Brain microvascular endothelial cell (primary cell): ENCODE measurements around the gene ANKIB1.
A peak's percentile ranks its signal among the peaks of the same experiment; 100 is the strongest.

Source experiments
- DNase-seq: peaks from one replicate; pipeline ENCODE4 v3.0.0-alpha.2; 2020
- H3K27ac ChIP-seq: fragments of 250-450 bp; sonication (Bioruptor Pico); 2 replicates; pipeline ENCODE4 v1.5.1; 2020; ENCODE audit warnings: mild to moderate bottlenecking, moderate library complexity
- H3K27me3 ChIP-seq: fragments of 250-450 bp; sonication (Bioruptor Pico); replicated peaks from 2 replicates; pipeline ENCODE4 v1.5.1; 2020; ENCODE audit warnings: mild to moderate bottlenecking
- H3K36me3 ChIP-seq: fragments of 250-450 bp; sonication (Bioruptor Pico); replicated peaks from 2 replicates; pipeline ENCODE4 v1.5.1; 2020; ENCODE audit warnings: mild to moderate bottlenecking
- H3K4me3 ChIP-seq: 2 replicates; pipeline ENCODE4 v1.5.1; 2011; ENCODE audit warnings: low read depth, mild to moderate bottlenecking, control low read depth, low read length, moderate library complexity
- CTCF ChIP-seq: IDR thresholded peaks from 2 replicates; pipeline ENCODE4 v1.5.1; 2011; ENCODE audit warnings: low read depth, mild to moderate bottlenecking, moderate library complexity, low read length, control low read depth, inconsistent platforms; ENCODE audit errors: missing control alignments
- in situ Hi-C: cut with HindIII; loops from 2 replicates; pipeline ENCODE4 v1.10.0; 2017; ENCODE audit warnings: low sequenced_read_pairs, low pct_ligation_motif_present

The ANKIB1 gene

GRCh38 chr7:92226981-92227380 lies 18.8 kb upstream of the ANKIB1 start:
- H3K4me3 ChIP-seq, result no peak overlapping the region
- H3K27me3 ChIP-seq, result no peaks in the 10 kb centered on the region
- no peak for DNase-seq
- H3K27ac ChIP-seq, result no peak overlapping the region
- no peak for TF ChIP-seq CTCF
- H3K36me3 ChIP-seq, result peaks cover 21% of the 10 kb centered on the region
- in situ Hi-C loops, result no loop called here

GRCh38 chr7:92228100-92228499 lies 17.7 kb upstream of the ANKIB1 start:
- in situ Hi-C loops, result no loop called here
- H3K36me3 ChIP-seq, result peaks cover 23% of the 10 kb centered on the region
- H3K27me3 ChIP-seq, result no peaks in the 10 kb centered on the region
- H3K27ac ChIP-seq, result no peak overlapping the region
- no peak for TF ChIP-seq CTCF
- no peak for DNase-seq
- H3K4me3 ChIP-seq, result no peak overlapping the region

GRCh38 chr7:92228742-92229141 lies 17.0 kb upstream of the ANKIB1 start:
- in situ Hi-C loops, result no loop called here
- H3K36me3 ChIP-seq, result peaks cover 23% of the 10 kb centered on the region
- H3K27me3 ChIP-seq, result no peaks in the 10 kb centered on the region

GRCh38 chr7:92230547-92230946 lies 15.2 kb upstream of the ANKIB1 start:
- Histone ChIP-seq H3K36me3 (peaks cover 24% of the 10 kb centered on the region), H3K4me3 (no peak overlapping the region), H3K27ac (no peak overlapping the region), H3K27me3 (no peaks in the 10 kb centered on the region)
- no peak for TF ChIP-seq CTCF
- in situ Hi-C loops, result no loop called here
- no peak for DNase-seq

More at GRCh38 chr7:92228742-92229141, 17.0 kb upstream of the ANKIB1 start:
- DNase-seq, result no peak
- Histone ChIP-seq H3K27ac (no peak overlapping the region), H3K4me3 (no peak overlapping the region)
- TF ChIP-seq CTCF, result no peak

GRCh38 chr7:92242972-92243371 lies 2.8 kb upstream of the ANKIB1 start:
- Histone ChIP-seq H3K27ac (no peak overlapping the region), H3K4me3 (no peak overlapping the region), H3K36me3 (peaks cover 11% of the 10 kb centered on the region), H3K27me3 (no peaks in the 10 kb centered on the region)
- no peak for DNase-seq
- no peak for TF ChIP-seq CTCF
- in situ Hi-C loops, result no loop called here

GRCh38 chr7:92244808-92245486 lies 827 bp upstream of the ANKIB1 start:
- Histone ChIP-seq H3K27ac (peak overlapping the region; percentile 79), H3K4me3 (peak overlapping the region; percentile 86), H3K36me3 (no peaks in the 10 kb centered on the region), H3K27me3 (no peaks in the 10 kb centered on the region)
- in situ Hi-C loops, result no loop called here
- no peak for DNase-seq
- TF ChIP-seq CTCF, result no peak
